HFFc6 (cell line): ENCODE results near the gene CLOCK. TPM values are rescaled to one million over a fixed set of nuclear protein-coding genes. Genes with fewer than 3 reads are reported as not detected.
A peak's percentile ranks its signal among the peaks of the same experiment; 100 is the strongest.

Source experiments
- DNase-seq: peaks from one replicate; pipeline ENCODE4 v3.0.0-alpha.2; 2018
- H3K27ac Mint-ChIP-seq: 2 replicates; pipeline ENCODE4 v1.8.0; 2020; ENCODE audit warnings: mild to moderate bottlenecking, mixed read lengths
- H3K27me3 Mint-ChIP-seq: 2 replicates; pipeline ENCODE4 v1.8.0; 2021; ENCODE audit warnings: mild to moderate bottlenecking, moderate library complexity, mixed read lengths; ENCODE audit not compliant: insufficient read depth
- H3K36me3 Mint-ChIP-seq: 2 replicates; pipeline ENCODE4 v1.8.0; 2021; ENCODE audit warnings: low read depth, mixed read lengths
- H3K4me1 Mint-ChIP-seq: 2 replicates; pipeline ENCODE4 v1.8.0; 2020; ENCODE audit warnings: low read depth, mixed read lengths
- H3K4me3 Mint-ChIP-seq: 2 replicates; pipeline ENCODE4 v1.8.0; 2020; ENCODE audit warnings: mild to moderate bottlenecking, moderate library complexity, mixed read lengths
- H3K9me3 Mint-ChIP-seq: 2 replicates; pipeline ENCODE4 v1.8.0; 2020; ENCODE audit warnings: mild to moderate bottlenecking, mixed read lengths
- CTCF ChIP-seq: fragments of 200-600 bp; sonication (generic); IDR thresholded peaks from 2 replicates; pipeline ENCODE4 v1.5.0; 2021; ENCODE audit warnings: antibody characterized with exemption, mild to moderate bottlenecking
- total RNA-seq, 6 experiments: library from RNA; stranded (reverse); fragmentation: NEBNext Ultra II Directional; extraction: Animal tissue kit (Norgen Biotek cat#: 25700); gene quantifications; 2 replicates in 1 of 6; 3 replicates in 5 of 6; pipeline ENCODE4 v1.2.3, GENCODE V29; 2021

CLOCK gene
- total RNA-seq, 6 experiments from 2014 or later = 33.8 to 41.6 (median 37.1) TPM

GRCh38 chr4:55547466-55547770, 709 bp upstream of the CLOCK start:
- no peak for TF ChIP-seq CTCF
- no peaks in the 10 kb centered on the region for H3K9me3 Mint-ChIP-seq

GRCh38 chr4:55546506-55546755, 278 bp downstream of the CLOCK start:
- no peak for DNase-seq
- Mint-ChIP-seq H3K27ac (peak overlapping the region; percentile 95), H3K36me3 (peaks cover 7% of the 10 kb centered on the region; the same call in 1 of the 2 replicates), H3K4me1 (peaks cover 65% of the 10 kb centered on the region), H3K4me3 (peak overlapping the region; percentile 99), H3K9me3 (no peaks in the 10 kb centered on the region), H3K27me3 (peaks cover 2% of the 10 kb centered on the region; the same call in 1 of the 2 replicates)
- TF ChIP-seq CTCF = no peak

More at GRCh38 chr4:55547466-55547770, 709 bp upstream of the CLOCK start:
- peaks cover 2% of the 10 kb centered on the region for H3K27me3 Mint-ChIP-seq
- H3K36me3 Mint-ChIP-seq = peaks cover 15% of the 10 kb centered on the region; the same call in 1 of the 2 replicates
- H3K4me3 Mint-ChIP-seq = peak overlapping the region; percentile 99
- peaks cover 64% of the 10 kb centered on the region for H3K4me1 Mint-ChIP-seq
- no peak for DNase-seq
- H3K27ac Mint-ChIP-seq = peak overlapping the region; percentile 95

- peaks cover 7% of the 10 kb centered on the region; the same call in 1 of the 2 replicates for H3K36me3 Mint-ChIP-seq
These were observed 836 bp downstream of the CLOCK start for GRCh38 chr4:55545641-55546505.

DNA sequence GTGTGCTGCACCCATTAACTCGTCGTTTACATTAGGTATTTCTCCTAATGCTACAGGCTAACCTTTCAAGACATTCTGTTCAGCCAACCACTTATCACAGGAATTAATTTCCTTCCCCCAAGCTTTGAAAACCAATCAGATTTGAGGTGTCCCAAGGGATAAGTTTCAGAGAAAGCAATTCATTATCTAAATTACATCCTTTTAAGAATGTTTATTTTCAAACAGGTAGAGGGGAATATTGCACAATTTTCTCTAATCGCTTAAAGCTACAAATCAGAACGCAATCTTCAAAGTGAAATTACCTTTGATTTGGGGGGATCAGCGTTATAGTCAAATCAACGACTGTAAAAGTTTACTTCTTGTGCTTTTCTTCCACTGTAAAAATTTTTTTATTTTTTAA, 1.6 kb downstream of the CLOCK start:
- TF ChIP-seq CTCF = no peak
- Mint-ChIP-seq H3K4me1 (peaks cover 60% of the 10 kb centered on the region), H3K4me3 (peak overlapping the region; percentile 95), H3K27me3 (peaks cover 2% of the 10 kb centered on the region; the same call in 1 of the 2 replicates), H3K9me3 (no peaks in the 10 kb centered on the region), H3K27ac (peak overlapping the region; percentile 92), H3K36me3 (peaks cover 7% of the 10 kb centered on the region; the same call in 1 of the 2 replicates)
- peak; percentile 17 for DNase-seq

More at GRCh38 chr4:55545641-55546505, 836 bp downstream of the CLOCK start:
- peaks cover 65% of the 10 kb centered on the region for H3K4me1 Mint-ChIP-seq
- peak overlapping the region; percentile 92 for H3K27ac Mint-ChIP-seq
- peaks cover 2% of the 10 kb centered on the region; the same call in 1 of the 2 replicates for H3K27me3 Mint-ChIP-seq
- H3K9me3 Mint-ChIP-seq = no peaks in the 10 kb centered on the region
- peak; percentile 63 for DNase-seq
- TF ChIP-seq CTCF = no peak
- peak overlapping the region; percentile 99 for H3K4me3 Mint-ChIP-seq

- Mint-ChIP-seq H3K9me3 (no peaks in the 10 kb centered on the region), H3K27me3 (peaks cover 2% of the 10 kb centered on the region; the same call in 1 of the 2 replicates), H3K27ac (peak overlapping the region; percentile 79), H3K36me3 (peaks cover 3% of the 10 kb centered on the region; the same call in 1 of the 2 replicates), H3K4me1 (peaks cover 47% of the 10 kb centered on the region), H3K4me3 (peak overlapping the region; percentile 95)
- peak; percentile 33; the same call in 1 of the 2 replicates for TF ChIP-seq CTCF
- DNase-seq = no peak
These were observed 2.9 kb downstream of the CLOCK start for GRCh38 chr4:55543858-55544257.
